Esophagus muscularis mucosa (tissue), 4 donors: Measurements from ENCODE around the gene PLD1. TPM values are rescaled to one million over a fixed set of nuclear protein-coding genes. Genes with fewer than 3 reads are reported as not detected.

Experiments
- DNase-seq: peaks from one replicate; pipeline ENCODE4 v3.0.0-alpha.2; 2017; ENCODE audit errors: extremely low spot score
- H3K27ac ChIP-seq, 4 donors: fragments of 200-600 bp; sonication (generic); replicated peaks in 1 of 4; 1 replicate in 3 of 4; 2 replicates in 1 of 4; pipeline ENCODE4 v1.5.1; 2016 to 2019; ENCODE audit warnings: mild to moderate bottlenecking in 1 of 4
- H3K27me3 ChIP-seq, 4 donors: fragments of 200-600 bp; sonication (generic); one replicate each; pipeline versions ENCODE4 v1.5.1 to v1.6.0; 2016 to 2019
- H3K36me3 ChIP-seq, 4 donors: fragments of 200-600 bp; sonication (generic); one replicate each; pipeline ENCODE4 v1.5.1; 2016 to 2019
- H3K4me1 ChIP-seq, 4 donors: fragments of 200-600 bp; sonication (generic); one replicate each; pipeline ENCODE4 v1.5.1; 2016 to 2019
- H3K4me3 ChIP-seq, 4 donors: fragments of 200-600 bp; sonication (generic); 1 replicate in 2 of 4; 2 replicates in 2 of 4; pipeline ENCODE4 v1.5.1; 2016 to 2019; ENCODE audit warnings: mild to moderate bottlenecking in 4 of 4, moderate library complexity in 1 of 4
- H3K9me3 ChIP-seq, 4 donors: fragments of 200-600 bp; sonication (generic); 1 replicate in 3 of 4; 2 replicates in 1 of 4; pipeline ENCODE4 v1.5.1; 2016 to 2019
- CTCF ChIP-seq, 3 experiments: fragments of 200-600 bp in 2 of 3; fragments of 450-650 bp in 1 of 3; sonication (generic) in 2 of 3; IDR thresholded peaks; one replicate each; pipeline ENCODE4 v1.5.1; 2017 to 2019; ENCODE audit warnings: antibody characterized with exemption in 3 of 3, mild to moderate bottlenecking in 2 of 3, moderate library complexity in 1 of 3
- EP300 ChIP-seq: sonication (generic); formaldehyde crosslinking; IDR thresholded peaks from one replicate; pipeline ENCODE4 v1.6.1; 2017; ENCODE audit warnings: antibody characterized with exemption
- POLR2A ChIP-seq: fragments of 450-650 bp; IDR thresholded peaks from one replicate; pipeline ENCODE4 v1.6.1; 2017; ENCODE audit warnings: antibody characterized with exemption, moderate library complexity, mild to moderate bottlenecking, low read depth
- POLR2AphosphoS5 ChIP-seq, 2 donors: sonication (generic); formaldehyde crosslinking; IDR thresholded peaks; one replicate each; pipeline ENCODE4 v1.6.1; 2017; ENCODE audit warnings: antibody characterized with exemption in 2 of 2
- WGBS: methylation state at CpG from one replicate; pipeline ENCODE4 v1.1.5; 2018; 5-methylcytosine and 5-hydroxymethylcytosine counted together
- intact Hi-C: fragments of 100-400 bp; cut with DNase I; formaldehyde crosslinking; loops from one replicate; pipeline ENCODE4 v1.15.1; 2023
- total RNA-seq, 4 donors: library from RNA; depleted of rRNA; stranded (reverse); fragments of >200 nt; gene quantifications; one replicate each; pipeline versions ENCODE4 v1.1.0 to v1.2.1, GENCODE V29; 2016

The PLD1 gene
- total RNA-seq, 4 donors from 2014 or later: 12.4 to 21.1 (median 18.5) TPM

DNA sequence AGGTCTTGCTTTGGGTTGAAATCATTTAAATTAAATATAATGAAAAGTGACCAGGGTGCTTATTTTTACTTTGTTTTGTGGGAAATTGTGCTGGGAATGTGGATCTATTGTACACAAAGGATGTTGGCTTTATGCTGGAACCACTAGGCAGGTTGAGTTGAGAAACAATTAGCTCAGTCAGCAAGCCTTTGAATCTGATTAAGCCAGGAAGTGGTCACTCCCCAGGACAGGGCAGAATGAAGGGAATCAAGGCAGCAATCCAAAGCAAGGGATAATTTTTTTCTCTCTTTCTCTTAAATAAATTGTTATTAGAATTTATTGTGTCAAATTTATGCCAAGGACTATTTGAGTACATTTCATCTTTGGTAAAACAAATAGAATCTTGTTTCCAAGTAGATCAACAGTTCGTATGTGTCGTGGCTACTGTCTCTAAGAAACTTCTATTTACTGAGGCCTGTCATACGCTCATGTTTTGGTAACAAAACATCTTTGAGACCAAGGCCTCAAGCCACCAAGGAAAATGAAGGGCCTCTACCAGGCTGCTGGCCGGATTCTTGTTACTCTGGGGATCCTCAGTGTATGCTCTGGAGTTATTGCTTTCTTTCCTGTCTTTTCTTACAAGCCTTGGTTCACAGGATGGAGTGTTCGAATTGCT lies 32.7 kb upstream of the PLD1 start, which contains the start of gene TMEM212:
Gene TMEM212 (plus strand): TSS at position 486 of the 655 bp plus-strand sequence. CDS start 35 bp downstream, at position 521.
- intact Hi-C loops: no loop called here
- H3K27me3 ChIP-seq: no peaks in the 10 kb centered on the region
- H3K27ac ChIP-seq: peak within 1 kb of the TSS; percentile 46 to 73 (median 56)

DNA sequence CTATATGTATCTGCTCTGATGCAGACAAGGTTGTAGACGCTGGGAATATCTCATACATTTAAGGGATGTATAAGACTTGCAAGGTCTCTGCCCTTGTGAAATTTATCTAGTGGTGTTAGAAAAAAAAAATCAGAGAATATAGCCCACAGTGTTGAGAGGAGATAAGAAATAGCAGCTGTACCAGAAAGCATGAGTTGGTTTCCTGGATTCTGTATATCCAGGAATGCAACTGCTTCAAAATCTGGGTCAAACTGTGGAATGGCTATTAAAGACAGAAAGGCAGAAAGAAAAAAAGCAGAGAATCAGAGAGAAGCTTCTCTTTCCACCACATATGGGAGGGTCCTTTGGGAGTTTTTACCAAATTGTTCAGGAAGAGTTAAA lies 31.3 kb upstream of the PLD1 start:
- Histone ChIP-seq H3K27ac (no peak overlapping the region), H3K4me3 (no peak overlapping the region), H3K9me3 (no peaks in the 10 kb centered on the region), H3K36me3 (no peaks in the 10 kb centered on the region), H3K27me3 (no peaks in the 10 kb centered on the region), H3K4me1 (peaks cover 23 to 44% (median 40%) of the 10 kb centered on the region in 4 donors)
- intact Hi-C loops: no loop called here
- no peak for DNase-seq
- TF ChIP-seq POLR2A: no peak
- no peak for TF ChIP-seq POLR2AphosphoS5 (IDR thresholded peaks at IDR 0.05)
- TF ChIP-seq EP300: no peak
- TF ChIP-seq CTCF (IDR thresholded peaks at IDR 0.05): no peak
- WGBS: 85% methylated on average over 1 of the region's 1 CpG

More for the DNA sequence above, 32.7 kb upstream of the PLD1 start, which contains the start of gene TMEM212:
- no peak for DNase-seq
- Histone ChIP-seq H3K36me3 (no peaks in the 10 kb centered on the region), H3K4me3 (no peak within 1 kb of the TSS), H3K9me3 (no peaks in the 10 kb centered on the region), H3K4me1 (peaks cover 15 to 40% (median 31%) of the 10 kb centered on the region in 4 donors)
- no peak for TF ChIP-seq EP300
- no peak for TF ChIP-seq CTCF (IDR thresholded peaks at IDR 0.05)
- TF ChIP-seq POLR2A: no peak
- no peak for TF ChIP-seq POLR2AphosphoS5 (IDR thresholded peaks at IDR 0.05)
- whole genome bisulfite sequencing: 31% methylated on average over 5 of the region's 5 CpGs

DNA sequence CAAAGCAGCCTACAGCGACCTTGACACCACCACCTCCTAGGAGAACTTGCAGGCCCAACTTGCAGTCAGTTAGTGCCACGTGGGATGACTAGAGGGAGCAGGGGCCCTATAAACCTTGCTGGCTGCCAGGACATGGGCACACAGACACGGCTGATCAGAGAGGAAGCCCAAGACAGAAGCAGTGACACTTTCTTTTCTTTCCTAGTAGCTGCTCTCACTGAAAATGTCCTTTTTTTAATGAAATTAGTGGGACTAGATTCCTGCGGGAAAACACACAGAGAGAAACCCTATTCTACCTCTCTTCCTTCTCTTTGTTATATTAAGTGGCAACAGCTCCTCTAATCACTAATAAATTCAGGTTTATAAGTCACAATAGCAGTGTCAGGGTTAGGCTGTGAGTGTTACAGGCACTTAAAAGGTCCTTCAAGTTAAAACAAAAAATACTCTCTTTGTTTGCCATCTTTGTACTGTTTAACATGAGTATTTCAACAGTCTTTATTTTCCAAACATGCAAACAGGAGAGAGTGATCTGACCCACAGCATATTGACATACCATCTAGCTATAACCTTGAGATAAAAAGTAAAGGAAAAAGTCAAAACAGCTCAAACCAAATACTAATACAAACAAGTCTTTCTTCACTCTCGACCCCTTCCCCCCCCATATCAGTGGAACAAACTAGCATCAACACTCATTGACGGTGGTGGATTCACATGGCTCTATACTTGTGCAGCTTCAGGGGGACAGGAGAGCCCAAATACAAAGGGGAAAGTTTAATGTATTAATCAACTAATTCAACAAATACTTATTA lies 30.7 kb upstream of the PLD1 start:
- intact Hi-C loops: no loop called here
- Histone ChIP-seq H3K4me3 (no peak overlapping the region), H3K4me1 (peaks cover 23 to 44% (median 41%) of the 10 kb centered on the region in 4 donors), H3K9me3 (no peaks in the 10 kb centered on the region), H3K27ac (no peak overlapping the region), H3K27me3 (no peaks in the 10 kb centered on the region), H3K36me3 (no peaks in the 10 kb centered on the region)
- no peak for DNase-seq
- 86% methylated on average over 5 of the region's 6 CpGs for WGBS
- TF ChIP-seq EP300 (no peak), POLR2AphosphoS5 (IDR thresholded peaks at IDR 0.05) (no peak), CTCF (IDR thresholded peaks at IDR 0.05) (no peak), POLR2A (no peak)

DNA sequence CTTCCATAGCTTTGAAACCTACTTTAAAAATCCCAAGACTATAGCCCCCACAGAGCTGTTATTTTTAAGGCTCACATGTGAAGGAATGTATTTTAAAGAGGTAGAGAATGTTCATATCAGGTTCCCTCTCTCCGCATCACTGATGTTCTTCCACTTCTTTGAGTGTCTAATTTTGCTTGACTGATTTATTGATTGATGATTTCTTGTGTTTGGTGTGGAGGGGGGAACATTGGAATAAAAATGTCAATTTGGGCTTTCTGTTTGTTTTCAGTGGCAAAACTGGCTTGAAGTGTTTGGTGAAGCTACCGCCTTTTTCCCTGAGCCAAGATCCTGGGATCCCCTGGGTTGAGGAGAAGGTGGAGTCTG lies 30.1 kb upstream of the PLD1 start:
- intact Hi-C loops: no loop called here
- H3K9me3 ChIP-seq: no peaks in the 10 kb centered on the region
- no peak for TF ChIP-seq CTCF (IDR thresholded peaks at IDR 0.05)
- no peak for TF ChIP-seq POLR2AphosphoS5 (IDR thresholded peaks at IDR 0.05)
- TF ChIP-seq POLR2A: no peak
- TF ChIP-seq EP300: no peak

More for the DNA sequence above, 30.1 kb upstream of the PLD1 start:
- DNase-seq: no peak
- WGBS: 91% methylated on average over 2 of the region's 2 CpGs
- Histone ChIP-seq H3K27me3 (no peaks in the 10 kb centered on the region), H3K36me3 (no peaks in the 10 kb centered on the region), H3K4me3 (no peak overlapping the region), H3K27ac (no peak overlapping the region), H3K4me1 (peaks cover 26 to 44% (median 41%) of the 10 kb centered on the region in 4 donors)
